Kidney epithelial cell (primary cell): ENCODE measurements around the gene CAMTA1. TPM values are rescaled to one million over a fixed set of nuclear protein-coding genes. Genes with fewer than 3 reads are reported as not detected.

ENCODE experiments used
- DNase-seq: peaks from one replicate; pipeline ENCODE4 v3.0.0-alpha.2; 2010; ENCODE audit warnings: low read depth
- H3K27me3 ChIP-seq: 2 replicates; pipeline ENCODE4 v1.6.0; 2011; ENCODE audit warnings: low read length; ENCODE audit not compliant: control insufficient read depth, insufficient read depth
- H3K36me3 ChIP-seq: 2 replicates; pipeline ENCODE4 v1.5.1; 2011; ENCODE audit warnings: low read length; ENCODE audit not compliant: control insufficient read depth, insufficient read depth
- H3K4me3 ChIP-seq: 2 replicates; pipeline ENCODE4 v1.5.1; 2011; ENCODE audit warnings: low read depth, mild to moderate bottlenecking, control low read depth, low read length
- total RNA-seq: library from RNA; depleted of rRNA; stranded (reverse); fragments of >200 nt; gene quantifications from 2 replicates; pipeline ENCODE4 v1.2.3, GENCODE V29; 2015
- TF ChIP-seq, protein P1 (sequence below): IDR thresholded peaks from 2 replicates; pipeline ENCODE4 v1.5.1; 2011; ENCODE audit warnings: mild to moderate bottlenecking, moderate library complexity, low read length, control low read depth, inconsistent platforms; ENCODE audit not compliant: insufficient read depth, poor library complexity, severe bottlenecking

CAMTA1 gene
- total RNA-seq, 1 donor from 2014 or later: 76.5 TPM

- H3K36me3 ChIP-seq: no peaks in the 10 kb centered on the region
- TF ChIP-seq, protein P1, sequence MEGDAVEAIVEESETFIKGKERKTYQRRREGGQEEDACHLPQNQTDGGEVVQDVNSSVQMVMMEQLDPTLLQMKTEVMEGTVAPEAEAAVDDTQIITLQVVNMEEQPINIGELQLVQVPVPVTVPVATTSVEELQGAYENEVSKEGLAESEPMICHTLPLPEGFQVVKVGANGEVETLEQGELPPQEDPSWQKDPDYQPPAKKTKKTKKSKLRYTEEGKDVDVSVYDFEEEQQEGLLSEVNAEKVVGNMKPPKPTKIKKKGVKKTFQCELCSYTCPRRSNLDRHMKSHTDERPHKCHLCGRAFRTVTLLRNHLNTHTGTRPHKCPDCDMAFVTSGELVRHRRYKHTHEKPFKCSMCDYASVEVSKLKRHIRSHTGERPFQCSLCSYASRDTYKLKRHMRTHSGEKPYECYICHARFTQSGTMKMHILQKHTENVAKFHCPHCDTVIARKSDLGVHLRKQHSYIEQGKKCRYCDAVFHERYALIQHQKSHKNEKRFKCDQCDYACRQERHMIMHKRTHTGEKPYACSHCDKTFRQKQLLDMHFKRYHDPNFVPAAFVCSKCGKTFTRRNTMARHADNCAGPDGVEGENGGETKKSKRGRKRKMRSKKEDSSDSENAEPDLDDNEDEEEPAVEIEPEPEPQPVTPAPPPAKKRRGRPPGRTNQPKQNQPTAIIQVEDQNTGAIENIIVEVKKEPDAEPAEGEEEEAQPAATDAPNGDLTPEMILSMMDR: no peak
- DNase-seq: no peak
- peaks cover 6% of the 10 kb centered on the region for H3K27me3 ChIP-seq
- no peak overlapping the region for H3K4me3 ChIP-seq
Observed at GRCh38 chr1:7663451-7664146, 878.3 kb downstream of the CAMTA1 start.

GRCh38 chr1:7664147-7664892 is 879.1 kb downstream of the CAMTA1 start:
- Histone ChIP-seq H3K36me3 (no peaks in the 10 kb centered on the region), H3K27me3 (peaks cover 6% of the 10 kb centered on the region), H3K4me3 (no peak overlapping the region)
- TF ChIP-seq, protein P1: no peak
- no peak for DNase-seq

GRCh38 chr1:7664893-7665250 is 879.6 kb downstream of the CAMTA1 start:
- TF ChIP-seq, protein P1: no peak
- no peak for DNase-seq
- Histone ChIP-seq H3K27me3 (peaks cover 8% of the 10 kb centered on the region), H3K36me3 (no peaks in the 10 kb centered on the region), H3K4me3 (no peak overlapping the region)

GRCh38 chr1:7666249-7666648 is 881.0 kb downstream of the CAMTA1 start:
- DNase-seq: no peak
- Histone ChIP-seq H3K27me3 (peaks cover 12% of the 10 kb centered on the region), H3K36me3 (no peaks in the 10 kb centered on the region), H3K4me3 (no peak overlapping the region)
- TF ChIP-seq, protein P1: no peak

- no peak for DNase-seq
- Histone ChIP-seq H3K27me3 (peaks cover 13% of the 10 kb centered on the region), H3K36me3 (no peaks in the 10 kb centered on the region), H3K4me3 (no peak overlapping the region)
- TF ChIP-seq, protein P1: no peak
Observed at GRCh38 chr1:7667159-7667558, 881.9 kb downstream of the CAMTA1 start.
